CD14-positive monocyte (primary cell): ENCODE data around the gene DCUN1D4. TPM values are rescaled to one million over a fixed set of nuclear protein-coding genes. Genes with fewer than 3 reads are reported as not detected.

Source experiments
- DNase-seq, 3 donors: peaks; one replicate each; pipeline ENCODE4 v3.0.0-alpha.2; 2011 to 2022
- H2AFZ ChIP-seq: 2 replicates; pipeline ENCODE4 v1.6.0; 2012; ENCODE audit warnings: mild to moderate bottlenecking, low read depth, low read length, inconsistent platforms; ENCODE audit not compliant: insufficient read depth, poor library complexity, severe bottlenecking
- H3K27ac ChIP-seq, 2 donors: 1 replicate in 1 of 2; 2 replicates in 1 of 2; pipeline ENCODE4 v1.5.1; 2012 to 2013; ENCODE audit warnings: low read length in 2 of 2, control low read depth in 1 of 2, inconsistent platforms in 1 of 2, low read depth in 1 of 2, mild to moderate bottlenecking in 1 of 2
- H3K27me3 ChIP-seq, 2 donors: one replicate each; pipeline versions ENCODE4 v1.6.0 to v1.6.1; 2011 to 2013; ENCODE audit warnings: low read length in 2 of 2; ENCODE audit not compliant: control insufficient read depth in 2 of 2, insufficient read depth in 2 of 2
- H3K36me3 ChIP-seq, 2 donors: replicated peaks in 1 of 2; 1 replicate in 1 of 2; 2 replicates in 1 of 2; pipeline versions ENCODE4 v1.5.1 to v1.6.1; 2012 to 2013; ENCODE audit warnings: low read length in 2 of 2, control low read depth in 1 of 2, inconsistent platforms in 1 of 2, mild to moderate bottlenecking in 1 of 2; ENCODE audit not compliant: insufficient read depth in 2 of 2, control insufficient read depth in 1 of 2
- H3K4me1 ChIP-seq, 2 donors: 1 replicate in 1 of 2; 2 replicates in 1 of 2; pipeline versions ENCODE4 v1.5.1 to v1.6.1; 2012 to 2013; ENCODE audit warnings: low read length in 2 of 2, control low read depth in 1 of 2, inconsistent platforms in 1 of 2, mild to moderate bottlenecking in 1 of 2, moderate library complexity in 1 of 2; ENCODE audit not compliant: insufficient read depth in 2 of 2, control insufficient read depth in 1 of 2
- H3K4me2 ChIP-seq: replicated peaks from 2 replicates; pipeline ENCODE3; 2012; ENCODE audit warnings: low read length, moderate library complexity, mild to moderate bottlenecking; ENCODE audit not compliant: poor library complexity, severe bottlenecking; ENCODE audit errors: extremely low read depth
- H3K4me3 ChIP-seq, 3 experiments: fragments of 200-600 bp in 1 of 3; sonication (generic) in 1 of 3; replicated peaks in 1 of 3; 1 replicate in 2 of 3; 2 replicates in 1 of 3; pipeline ENCODE4 v1.5.1; 2011 to 2013; ENCODE audit warnings: low read length in 3 of 3, mild to moderate bottlenecking in 3 of 3, control low read depth in 2 of 3, low read depth in 2 of 3, inconsistent platforms in 1 of 3, moderate library complexity in 1 of 3
- H3K79me2 ChIP-seq: 2 replicates; pipeline ENCODE4 v1.6.0; 2012; ENCODE audit warnings: mild to moderate bottlenecking, control low read depth, inconsistent platforms, low read length, moderate library complexity; ENCODE audit not compliant: insufficient read depth
- H3K9ac ChIP-seq: 2 replicates; pipeline ENCODE4 v1.6.0; 2017; ENCODE audit warnings: low read length, mild to moderate bottlenecking; ENCODE audit not compliant: insufficient read depth, poor library complexity, severe bottlenecking
- H3K9me3 ChIP-seq, 2 donors: replicated peaks in 1 of 2; 1 replicate in 1 of 2; 2 replicates in 1 of 2; pipeline versions ENCODE4 v1.5.1 to v1.6.1; 2012 to 2013; ENCODE audit warnings: low read length in 2 of 2, control low read depth in 1 of 2; ENCODE audit not compliant: control insufficient read depth in 1 of 2, insufficient read depth in 1 of 2
- H4K20me1 ChIP-seq: 2 replicates; pipeline ENCODE4 v1.6.0; 2012; ENCODE audit warnings: mild to moderate bottlenecking, low read length, control low read depth, moderate library complexity; ENCODE audit not compliant: insufficient read depth
- H3K27ac Mint-ChIP-seq, 7 donors: one replicate each; pipeline ENCODE4 v1.8.0; 2020; ENCODE audit warnings: mild to moderate bottlenecking in 7 of 7, mixed read lengths in 7 of 7, moderate library complexity in 6 of 7, inconsistent platforms in 2 of 7
- H3K27me3 Mint-ChIP-seq, 3 donors: one replicate each; pipeline ENCODE4 v1.8.0; 2021 to 2022; ENCODE audit warnings: low read depth in 3 of 3, mild to moderate bottlenecking in 3 of 3, mixed read lengths in 3 of 3, moderate library complexity in 3 of 3, inconsistent platforms in 1 of 3
- H3K36me3 Mint-ChIP-seq, 2 donors: one replicate each; pipeline ENCODE4 v1.8.0; 2020; ENCODE audit warnings: mixed read lengths in 2 of 2, inconsistent platforms in 1 of 2, mild to moderate bottlenecking in 1 of 2
- H3K4me1 Mint-ChIP-seq: one replicate; pipeline ENCODE4 v1.8.0; 2020; ENCODE audit warnings: mild to moderate bottlenecking, mixed read lengths
- H3K4me3 Mint-ChIP-seq, 2 donors: one replicate each; pipeline ENCODE4 v1.8.0; 2020; ENCODE audit warnings: mild to moderate bottlenecking in 2 of 2, mixed read lengths in 2 of 2, moderate library complexity in 1 of 2
- H3K9me3 Mint-ChIP-seq, 7 donors: one replicate each; pipeline ENCODE4 v1.8.0; 2020 to 2022; ENCODE audit warnings: mixed read lengths in 7 of 7, mild to moderate bottlenecking in 6 of 7, moderate library complexity in 6 of 7, inconsistent platforms in 2 of 7
- CTCF ChIP-seq: fragments of 200-600 bp; IDR thresholded peaks from one replicate; pipeline ENCODE4 v1.8.0; 2022; ENCODE audit warnings: antibody characterized with exemption, mild to moderate bottlenecking
- WGBS: methylation state at CpG from one replicate; pipeline ENCODE4 v1.1.5; 2013; ENCODE audit warnings: missing lambda C conversion rate; ENCODE audit not compliant: insufficient coverage; 5-methylcytosine and 5-hydroxymethylcytosine counted together
- intact Hi-C, 2 donors: fragments of 100-400 bp; cut with micrococcal nuclease; formaldehyde crosslinking; loops; one replicate each; pipeline versions ENCODE4 v1.15.0 to v1.15.1; 2023
- polyA plus RNA-seq, 3 donors: library from polyadenylated mRNA; depleted of rRNA in 1 of 3; unstranded in 2 of 3; stranded (reverse) in 1 of 3; fragments of 300-500 nt in 2 of 3; fragments of >200 nt in 1 of 3; fragmentation: Illumina TruSeq in 2 of 3; gene quantifications; 1 replicate in 2 of 3; 2 replicates in 1 of 3; pipeline ENCODE4 v1.2.3, GENCODE V29; 2012 to 2021

Gene DCUN1D4
- polyA plus RNA-seq, 3 donors, result 4.7 to 15.2 (median 6.9) TPM

GRCh38 chr4:51867689-51868448 is 24.9 kb downstream of the DCUN1D4 start:
- Mint-ChIP-seq H3K9me3 (no peaks in the 10 kb centered on the region), H3K27ac (no peak overlapping the region), H3K4me3 (no peak overlapping the region), H3K27me3 (no peaks in the 10 kb centered on the region), H3K4me1 (no peaks in the 10 kb centered on the region), H3K36me3 (peaks cover 43 to 64% of the 10 kb centered on the region in 2 donors)
- Histone ChIP-seq H3K36me3 (peaks cover 22 to 70% of the 10 kb centered on the region in 2 donors), H3K9ac (no peak overlapping the region), H3K79me2 (no peaks in the 10 kb centered on the region), H3K9me3 (no peaks in the 10 kb centered on the region), H3K27ac (no peak overlapping the region), H3K27me3 (no peaks in the 10 kb centered on the region), H4K20me1 (no peaks in the 10 kb centered on the region), H3K4me1 (no peaks in the 10 kb centered on the region), H2AFZ (no peak overlapping the region), H3K4me2 (no peak overlapping the region), H3K4me3 (no peak overlapping the region)
- intact Hi-C loops, result no loop called here
- DNase-seq, result no peak
- WGBS, result 98% methylated on average over 15 of the region's 16 CpGs
- no peak for TF ChIP-seq CTCF

DNA sequence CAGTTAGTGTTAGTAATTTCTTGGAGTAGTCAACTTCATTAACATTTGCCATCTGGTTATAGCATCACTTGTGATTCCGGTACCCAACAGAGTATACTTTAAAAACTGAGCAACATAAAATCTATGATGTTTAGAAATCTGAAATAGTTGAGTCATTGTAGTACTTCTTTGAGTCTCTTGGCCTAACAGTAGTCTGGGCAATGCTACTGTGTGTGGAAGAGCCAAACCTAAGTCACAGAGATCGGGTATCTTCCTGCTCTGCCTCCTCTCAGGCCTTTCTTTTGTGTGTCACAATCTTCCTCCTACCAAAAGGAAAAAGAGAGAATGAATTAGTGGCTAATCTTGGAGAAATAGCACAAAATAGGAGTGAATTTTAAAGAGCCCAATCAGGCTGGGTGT is 25.5 kb downstream of the DCUN1D4 start:
- no peak overlapping the region for H3K4me2 ChIP-seq
- H2AFZ ChIP-seq, result no peak overlapping the region
- H3K4me1 Mint-ChIP-seq, result no peaks in the 10 kb centered on the region
- no peak for DNase-seq
- no peak overlapping the region for H3K9ac ChIP-seq
- TF ChIP-seq CTCF, result no peak
- H3K9me3 Mint-ChIP-seq, result no peaks in the 10 kb centered on the region
- H3K4me3 Mint-ChIP-seq, result no peak overlapping the region
- WGBS, result no CpG with 5 or more reads among the region's 2 CpGs
- no peak overlapping the region for H3K27ac ChIP-seq
- no peaks in the 10 kb centered on the region for H3K27me3 Mint-ChIP-seq
- no peaks in the 10 kb centered on the region for H4K20me1 ChIP-seq
- H3K4me3 ChIP-seq, result no peak overlapping the region
- H3K27ac Mint-ChIP-seq, result no peak overlapping the region
- H3K27me3 ChIP-seq, result no peaks in the 10 kb centered on the region
- peaks cover 24 to 75% of the 10 kb centered on the region in 2 donors for H3K36me3 ChIP-seq
- H3K9me3 ChIP-seq, result no peaks in the 10 kb centered on the region
- intact Hi-C loops, result no loop called here
- peaks cover 49 to 66% of the 10 kb centered on the region in 2 donors for H3K36me3 Mint-ChIP-seq
- H3K4me1 ChIP-seq, result no peaks in the 10 kb centered on the region
- no peaks in the 10 kb centered on the region for H3K79me2 ChIP-seq
